ENCODE measurements around the gene TRABD2B.

- TF ChIP-seq CTCF (conservative IDR thresholded peaks at IDR 0.05) (no peak), ZFX (IDR thresholded peaks at IDR 0.05) (no peak)
Observed at GRCh38 chr1:47976728-47977127, 20.5 kb downstream of the TRABD2B start.

All from C4-2B (cell line).